D721Med (cell line): ENCODE measurements around the gene PCP4L1.
"Not testable (repeated sequence)": the region's sequence is repeated elsewhere in the genome, so short reads cannot be mapped to it uniquely, and the experiment has no call there.

Experiments
- DNase-seq: peaks from one replicate; pipeline ENCODE4 v3.0.0; 2011; ENCODE audit warnings: low spot score; ENCODE audit not compliant: insufficient read length
- FAIRE-seq: peaks from 2 replicates; lab custom pipeline; 2011; peaks lifted over from hg19 to GRCh38; lab: Jason Lieb, UNC
- TF ChIP-seq, protein P1 (sequence below): IDR thresholded peaks from 2 replicates; pipeline ENCODE4 v1.5.1; 2012; ENCODE audit warnings: mild to moderate bottlenecking, control low read depth; ENCODE audit not compliant: insufficient read depth; ENCODE audit errors: missing control alignments

PCP4L1 gene

DNA sequence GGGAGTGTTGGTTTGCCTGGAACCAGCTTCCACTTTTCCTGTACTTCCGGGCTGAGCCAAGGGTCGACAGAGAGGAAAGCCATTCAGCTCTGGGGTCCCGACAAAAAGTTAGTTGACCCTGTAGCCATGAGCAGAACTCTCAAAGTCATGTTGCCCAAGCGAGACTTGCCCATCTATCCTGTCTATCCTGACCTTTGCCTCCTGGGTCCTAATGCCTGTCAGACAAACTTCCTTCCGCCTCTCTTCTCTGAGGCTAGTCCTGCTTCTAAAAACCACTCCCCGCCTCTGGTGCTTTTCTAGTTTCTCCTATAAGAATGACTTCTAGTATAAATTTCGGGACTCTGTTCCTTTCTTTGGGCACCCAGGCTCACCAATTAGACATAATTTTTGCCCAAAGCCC is 7.7 kb upstream of the PCP4L1 start:
- no peak for FAIRE-seq
- no peak for DNase-seq
- TF ChIP-seq, protein P1, sequence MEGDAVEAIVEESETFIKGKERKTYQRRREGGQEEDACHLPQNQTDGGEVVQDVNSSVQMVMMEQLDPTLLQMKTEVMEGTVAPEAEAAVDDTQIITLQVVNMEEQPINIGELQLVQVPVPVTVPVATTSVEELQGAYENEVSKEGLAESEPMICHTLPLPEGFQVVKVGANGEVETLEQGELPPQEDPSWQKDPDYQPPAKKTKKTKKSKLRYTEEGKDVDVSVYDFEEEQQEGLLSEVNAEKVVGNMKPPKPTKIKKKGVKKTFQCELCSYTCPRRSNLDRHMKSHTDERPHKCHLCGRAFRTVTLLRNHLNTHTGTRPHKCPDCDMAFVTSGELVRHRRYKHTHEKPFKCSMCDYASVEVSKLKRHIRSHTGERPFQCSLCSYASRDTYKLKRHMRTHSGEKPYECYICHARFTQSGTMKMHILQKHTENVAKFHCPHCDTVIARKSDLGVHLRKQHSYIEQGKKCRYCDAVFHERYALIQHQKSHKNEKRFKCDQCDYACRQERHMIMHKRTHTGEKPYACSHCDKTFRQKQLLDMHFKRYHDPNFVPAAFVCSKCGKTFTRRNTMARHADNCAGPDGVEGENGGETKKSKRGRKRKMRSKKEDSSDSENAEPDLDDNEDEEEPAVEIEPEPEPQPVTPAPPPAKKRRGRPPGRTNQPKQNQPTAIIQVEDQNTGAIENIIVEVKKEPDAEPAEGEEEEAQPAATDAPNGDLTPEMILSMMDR: no peak

DNA sequence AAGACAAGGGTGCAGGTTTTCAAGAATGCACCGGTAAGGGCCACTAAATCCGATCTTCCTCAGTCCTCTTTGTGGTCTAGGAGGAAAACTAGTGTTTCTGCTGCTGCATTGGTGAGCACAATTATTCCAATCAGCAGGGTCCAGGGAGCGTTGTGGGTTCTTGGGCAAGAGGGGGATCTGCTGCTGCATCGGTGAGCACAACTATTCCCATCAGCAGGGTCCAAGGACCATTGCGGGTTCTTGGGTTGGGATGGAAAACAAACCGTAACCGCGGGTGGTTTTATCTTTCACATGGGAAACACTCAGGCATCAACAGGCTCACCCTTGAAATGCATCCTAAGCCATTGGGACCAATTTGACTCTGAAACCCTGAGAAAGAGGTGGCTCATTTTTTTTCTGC is 7.0 kb upstream of the PCP4L1 start:
- TF ChIP-seq, protein P1: no peak
- DNase-seq (no peak), FAIRE-seq (no peak)

DNA sequence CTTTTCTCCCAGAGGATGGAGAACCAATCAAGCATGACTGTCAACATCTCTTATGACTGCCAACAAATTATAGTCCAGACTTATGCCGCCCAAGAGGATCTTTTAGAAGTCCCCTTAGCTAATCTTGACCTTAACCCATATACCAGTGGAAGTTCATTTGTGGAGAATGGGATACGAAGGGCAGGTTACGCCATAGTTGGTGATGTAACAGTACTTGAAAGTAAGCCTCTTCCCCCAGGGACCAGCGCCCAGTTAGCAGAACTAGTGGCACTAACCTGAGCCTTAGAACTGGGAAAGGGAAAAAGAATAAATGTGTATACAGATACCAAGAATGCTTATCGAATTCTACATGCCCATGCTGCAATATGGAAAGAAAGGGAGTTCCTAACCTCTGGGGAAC is 3.2 kb upstream of the PCP4L1 start:
- FAIRE-seq, DNase-seq: not testable (repeated sequence)

DNA sequence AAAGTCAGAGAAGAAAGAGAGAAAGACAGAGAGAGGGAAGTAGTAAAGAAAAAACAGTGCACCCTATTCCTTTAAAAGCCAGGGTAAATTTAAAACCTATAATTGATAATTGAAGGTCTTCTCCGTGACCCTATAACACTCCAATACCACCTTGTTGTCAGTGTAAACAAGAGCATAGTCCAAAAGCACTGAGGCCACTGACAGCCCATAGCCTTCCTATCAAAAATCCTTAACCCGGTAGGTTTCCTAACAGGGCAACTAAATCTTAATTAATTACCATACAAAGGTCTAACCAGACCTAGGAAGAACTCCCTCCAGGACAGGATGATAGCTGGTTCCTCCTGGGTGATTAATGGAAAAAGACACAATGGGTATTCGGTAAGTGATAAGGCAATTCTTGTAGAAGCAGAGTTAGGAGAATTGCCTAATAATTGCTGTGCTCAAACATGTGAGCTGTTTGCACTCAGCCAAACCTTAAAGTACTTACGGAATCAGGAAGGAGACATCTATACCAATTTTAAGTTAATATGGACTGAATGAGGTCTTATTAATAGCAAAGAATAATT is 2.5 kb upstream of the PCP4L1 start:
- FAIRE-seq, DNase-seq: not testable (repeated sequence)

DNA sequence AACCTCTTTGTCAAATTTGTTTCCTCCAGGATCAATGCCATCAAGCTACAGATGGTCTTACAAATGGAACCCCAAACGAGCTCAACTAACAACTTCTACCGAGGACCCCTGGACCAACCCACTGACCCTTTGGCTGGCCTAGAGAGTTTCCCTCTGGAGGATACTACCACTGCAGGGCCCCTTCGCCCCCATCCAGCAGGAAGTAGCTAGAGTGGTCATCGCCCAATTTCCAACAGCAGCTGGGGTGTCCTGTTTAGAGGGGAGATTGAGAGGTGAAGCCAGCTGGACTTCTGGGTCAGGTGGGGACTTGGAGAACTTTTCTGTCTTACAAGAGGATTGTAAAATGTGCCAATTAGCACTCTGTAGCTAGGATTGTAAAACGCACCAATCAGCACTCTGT is 1.4 kb upstream of the PCP4L1 start:
- not testable (repeated sequence) for DNase-seq, FAIRE-seq

DNA sequence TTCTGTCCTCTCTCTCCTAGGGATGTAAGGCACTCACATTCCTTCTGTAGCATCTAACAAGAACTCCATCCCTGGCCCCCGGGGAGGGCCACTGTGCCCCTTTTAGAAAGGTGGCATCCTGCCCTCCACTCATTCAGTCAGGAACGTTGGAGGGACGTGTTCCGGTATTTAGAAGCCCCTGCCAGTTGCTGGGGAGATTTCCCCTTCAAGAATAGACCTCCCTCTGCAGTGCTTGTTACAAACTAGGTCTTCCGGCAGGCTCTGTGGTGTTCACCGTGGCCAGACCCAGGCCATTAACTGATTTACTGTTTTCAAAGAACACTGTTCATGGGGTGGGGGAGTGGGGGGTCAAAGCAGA is 779 bp downstream of the PCP4L1 start:
- no peak for FAIRE-seq
- TF ChIP-seq, protein P1: no peak
- DNase-seq: no peak

DNA sequence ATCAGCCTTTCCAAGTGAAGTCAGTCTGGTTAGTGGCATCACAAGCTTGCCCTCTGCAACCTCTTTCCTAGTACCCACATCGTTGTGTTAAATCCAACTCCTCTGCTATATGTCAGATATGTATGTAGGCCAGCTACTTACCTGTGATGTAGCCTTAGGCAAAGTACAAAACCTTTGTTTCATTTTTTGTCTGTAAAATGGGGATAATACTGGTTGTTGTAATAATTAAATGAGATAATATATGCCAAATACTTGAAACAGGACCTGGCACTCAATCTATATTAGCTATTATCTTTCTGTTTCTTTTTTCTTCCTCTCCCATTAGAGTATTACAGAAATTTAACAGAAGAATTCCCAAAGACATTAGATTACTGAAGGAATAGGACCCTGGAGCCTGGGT is 1.2 kb downstream of the PCP4L1 start:
- FAIRE-seq (no peak), DNase-seq (no peak)
- TF ChIP-seq, protein P1: no peak

DNA sequence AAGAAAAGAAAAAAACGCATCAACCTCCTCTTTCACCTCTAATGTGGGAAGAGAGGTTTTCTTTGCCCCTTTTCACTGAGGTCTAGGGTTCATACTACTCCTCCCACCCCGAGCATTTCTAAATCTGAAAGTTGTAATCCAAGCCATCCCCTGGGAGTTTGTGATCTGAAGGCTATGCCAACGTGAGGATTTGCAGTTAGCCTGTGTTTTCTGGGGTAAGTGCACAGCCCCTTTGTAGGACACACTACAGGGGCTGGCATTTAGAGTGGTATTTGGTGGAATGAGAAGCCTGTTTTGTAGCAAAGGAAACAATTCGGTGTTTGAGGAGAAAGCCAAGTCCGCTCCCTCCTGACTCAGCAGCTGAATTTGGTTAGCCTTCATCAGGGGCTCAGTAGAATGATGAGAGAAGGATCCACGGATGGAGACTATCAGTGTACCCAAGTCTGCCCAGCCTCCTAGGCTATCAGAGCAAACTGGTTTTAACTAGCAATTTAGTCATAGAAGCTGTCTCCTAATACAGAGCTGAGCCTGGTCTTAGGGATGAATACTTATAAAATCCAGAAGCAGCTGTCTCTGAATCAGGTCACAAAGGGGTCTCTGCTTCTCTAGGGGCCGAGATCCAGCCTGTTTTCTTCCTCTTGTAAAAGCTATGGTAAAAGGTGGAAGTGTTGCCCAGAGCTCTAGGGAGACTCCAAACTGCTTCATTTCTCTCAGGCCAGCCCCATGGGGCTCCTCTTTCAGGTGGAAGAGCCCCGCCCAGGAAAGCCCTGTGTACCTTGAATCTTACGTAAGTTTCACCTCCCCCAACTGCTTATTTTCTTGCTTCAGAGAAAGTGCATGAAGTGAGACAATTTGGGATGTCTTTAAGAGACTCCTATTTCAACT is 2.1 kb downstream of the PCP4L1 start:
- TF ChIP-seq, protein P1: no peak
- FAIRE-seq: no peak
- DNase-seq: no peak
